Activated CD4-positive, alpha-beta memory T cell treated with anti-CD3 and anti-CD28 coated beads for 36 hours (primary cell): ENCODE data around the gene EGFL8. TPM values are rescaled to one million over a fixed set of nuclear protein-coding genes. Genes with fewer than 3 reads are reported as not detected.
"Not testable (repeated sequence)": the region's sequence is repeated elsewhere in the genome, so short reads cannot be mapped to it uniquely, and the experiment has no call there.

Experiments
- CTCF ChIA-PET: fragments of 350-600 bp; sonication (Branson Sonifier 250); formaldehyde crosslinking; loops from one replicate; lab custom pipeline; 2021; ENCODE audit warnings: antibody characterized with exemption, inconsistent platforms; lab: Charles Lee
- POLR2A ChIA-PET: fragments of 350-600 bp; sonication (Branson Sonifier 250); formaldehyde crosslinking; loops from one replicate; lab custom pipeline; 2021; ENCODE audit warnings: antibody characterized with exemption; lab: Charles Lee
- DNase-seq: peaks from one replicate; pipeline ENCODE4 v3.0.0-alpha.2; 2020
- H3K27ac Mint-ChIP-seq: one replicate; pipeline ENCODE4 v1.8.0; 2021; ENCODE audit warnings: mixed read lengths
- H3K27me3 Mint-ChIP-seq: one replicate; pipeline ENCODE4 v1.8.0; 2021; ENCODE audit warnings: mixed read lengths
- H3K36me3 Mint-ChIP-seq: one replicate; pipeline ENCODE4 v1.8.0; 2021; ENCODE audit warnings: mixed read lengths
- H3K4me1 Mint-ChIP-seq: one replicate; pipeline ENCODE4 v1.8.0; 2021; ENCODE audit warnings: low read depth, mixed read lengths
- H3K4me3 Mint-ChIP-seq: one replicate; pipeline ENCODE4 v1.8.0; 2021; ENCODE audit warnings: mild to moderate bottlenecking, mixed read lengths
- H3K9me3 Mint-ChIP-seq: one replicate; pipeline ENCODE4 v1.8.0; 2021; ENCODE audit warnings: mixed read lengths
- intact Hi-C: fragments of 100-400 bp; cut with micrococcal nuclease; formaldehyde crosslinking; loops from one replicate; pipeline ENCODE4 v1.15.1; 2023
- total RNA-seq, 2 experiments: library from RNA; stranded (reverse); gene quantifications; one replicate each; pipeline ENCODE4 v1.2.3, GENCODE V29; 2021

Gene EGFL8
- total RNA-seq, 2 experiments from 2014 or later, result 6.5 to 7.1 TPM

GRCh38 chr6:32128751-32129296 is 35.6 kb upstream of the EGFL8 start:
- H3K36me3 Mint-ChIP-seq, result peaks cover 16% of the 10 kb centered on the region
- H3K27me3 Mint-ChIP-seq, result no peaks in the 10 kb centered on the region
- intact Hi-C loops, result loop anchor here (1.0 kb wide), 6 partner anchors 19 to 465 kb away; partner anchors contain the start of genes GPANK1, PPT2, RNF5 and SKIC2
- H3K9me3 Mint-ChIP-seq, result no peaks in the 10 kb centered on the region
- ChIA-PET POLR2A (interaction anchor here (0.7 to 2.6 kb wide), 10 partner anchors 26 to 1360 kb away, joined by 3 to 16 read pairs (median 6); partner anchors contain the start of genes MSH5 and RNF5), CTCF (interaction anchor here (0.6 to 4.3 kb wide), 9 partner anchors 11 to 998 kb away, joined by 3 to 35 read pairs (median 3); no protein-coding TSS in a partner anchor)
- peak overlapping the region; percentile 99 for H3K4me3 Mint-ChIP-seq
- H3K4me1 Mint-ChIP-seq, result peaks cover 40% of the 10 kb centered on the region
- H3K27ac Mint-ChIP-seq, result peak overlapping the region; percentile 96
- DNase-seq, result no peak

GRCh38 chr6:32129297-32130088 is 34.9 kb upstream of the EGFL8 start:
- Mint-ChIP-seq H3K4me3 (peak overlapping the region; percentile 94), H3K27me3 (no peaks in the 10 kb centered on the region), H3K36me3 (peaks cover 9% of the 10 kb centered on the region), H3K9me3 (no peaks in the 10 kb centered on the region), H3K27ac (peak overlapping the region; percentile 88), H3K4me1 (peaks cover 35% of the 10 kb centered on the region)
- no peak for DNase-seq
- CTCF ChIA-PET, result interaction anchor here (0.7 to 4.3 kb wide), 10 partner anchors 11 to 82 kb away, joined by 3 to 35 read pairs (median 3); partner anchors contain the start of gene GPSM3
- intact Hi-C loops, result no loop called here
- POLR2A ChIA-PET, result interaction anchor here (0.8 to 2.6 kb wide), 4 partner anchors 25 to 66 kb away, joined by 3 to 16 read pairs (median 8); partner anchors contain the start of gene RNF5

DNA sequence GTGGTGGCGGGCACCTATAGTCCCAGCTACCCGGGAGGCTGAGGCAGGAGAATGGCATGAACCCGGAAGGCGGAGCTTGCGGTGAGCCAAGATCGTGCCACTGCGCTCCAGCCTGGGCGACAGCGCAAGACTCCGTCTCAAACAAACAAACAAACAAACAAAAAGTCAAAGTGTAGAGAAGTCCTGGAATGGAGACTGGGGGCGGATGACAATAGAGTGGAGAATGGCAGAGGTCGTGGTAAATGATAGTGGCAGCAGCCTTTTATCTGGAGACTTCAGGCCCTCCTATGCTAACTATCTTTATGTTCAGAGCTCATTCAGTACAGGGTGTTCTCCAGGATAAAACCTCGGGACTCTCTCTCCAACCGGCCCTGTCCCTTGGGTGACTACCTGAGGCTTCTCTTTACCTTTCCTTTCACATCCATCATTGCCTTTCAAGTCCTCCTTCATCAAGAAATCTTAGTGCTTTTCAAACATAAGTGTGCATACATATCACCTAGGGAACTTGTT is 32.9 kb upstream of the EGFL8 start:
- intact Hi-C loops, result no loop called here
- H3K27ac Mint-ChIP-seq, result no peak overlapping the region

GRCh38 chr6:32132110-32132509 is 32.3 kb upstream of the EGFL8 start:
- CTCF ChIA-PET, result no interaction called here
- intact Hi-C loops, result no loop called here
- no peaks in the 10 kb centered on the region for H3K9me3 Mint-ChIP-seq
- DNase-seq, result no peak
- H3K4me3 Mint-ChIP-seq, result no peak overlapping the region
- peaks cover 20% of the 10 kb centered on the region for H3K4me1 Mint-ChIP-seq
- H3K27ac Mint-ChIP-seq, result no peak overlapping the region
- no peaks in the 10 kb centered on the region for H3K36me3 Mint-ChIP-seq
- POLR2A ChIA-PET, result no interaction called here
- no peaks in the 10 kb centered on the region for H3K27me3 Mint-ChIP-seq

More for the DNA sequence above, 32.9 kb upstream of the EGFL8 start:
- Mint-ChIP-seq H3K36me3 (peaks cover 2% of the 10 kb centered on the region), H3K9me3 (no peaks in the 10 kb centered on the region), H3K27me3 (no peaks in the 10 kb centered on the region), H3K4me3 (no peak overlapping the region), H3K4me1 (peaks cover 25% of the 10 kb centered on the region)
- no peak for DNase-seq
- ChIA-PET POLR2A (interaction anchor here (2.6 kb wide), 1 partner anchor 23 kb away, joined by 6 read pairs; no protein-coding TSS in a partner anchor), CTCF (interaction anchor here (0.6 kb wide), 1 partner anchor 27 kb away, joined by 3 read pairs; no protein-coding TSS in a partner anchor)

DNA sequence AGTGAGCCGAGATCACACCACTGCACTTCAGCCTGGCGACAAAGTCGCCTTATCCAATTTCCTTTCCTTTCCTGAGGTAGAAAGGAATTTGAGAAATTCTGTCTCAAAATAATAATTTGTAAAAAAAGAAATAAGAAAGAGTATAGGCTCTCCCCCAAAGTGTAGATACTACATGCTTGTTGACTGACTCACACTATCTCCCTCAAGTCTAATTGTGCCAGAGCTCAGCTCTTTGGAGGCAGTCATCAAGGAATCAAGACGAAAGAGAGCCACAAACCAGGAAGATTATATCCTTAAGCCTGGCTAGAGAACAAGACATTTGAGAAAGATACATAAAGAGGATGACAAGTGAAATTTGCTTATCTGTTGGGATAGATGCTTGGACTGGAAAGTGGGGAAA is 30.6 kb upstream of the EGFL8 start:
- no peak overlapping the region for H3K4me3 Mint-ChIP-seq
- no peak for DNase-seq
- no peak overlapping the region for H3K27ac Mint-ChIP-seq
- peaks cover 10% of the 10 kb centered on the region for H3K4me1 Mint-ChIP-seq
- ChIA-PET POLR2A (interaction anchor here (0.6 kb wide), 1 partner anchor 796 kb away, joined by 3 read pairs; no protein-coding TSS in a partner anchor), CTCF (no interaction called here)
- intact Hi-C loops, result no loop called here
- H3K27me3 Mint-ChIP-seq, result no peaks in the 10 kb centered on the region
- no peaks in the 10 kb centered on the region for H3K36me3 Mint-ChIP-seq
- no peaks in the 10 kb centered on the region for H3K9me3 Mint-ChIP-seq

- no peaks in the 10 kb centered on the region for H3K9me3 Mint-ChIP-seq
- ChIA-PET POLR2A (no interaction called here), CTCF (no interaction called here)
- H3K36me3 Mint-ChIP-seq, result no peaks in the 10 kb centered on the region
- no peaks in the 10 kb centered on the region for H3K4me1 Mint-ChIP-seq
- no peaks in the 10 kb centered on the region for H3K27me3 Mint-ChIP-seq
- DNase-seq, result no peak
- intact Hi-C loops, result no loop called here
- H3K27ac Mint-ChIP-seq, result no peak overlapping the region
- H3K4me3 Mint-ChIP-seq, result no peak overlapping the region
Observed at GRCh38 chr6:32137454-32137853, 26.9 kb upstream of the EGFL8 start.

GRCh38 chr6:32139590-32139989 is 24.8 kb upstream of the EGFL8 start:
- CTCF ChIA-PET, result interaction anchor here (0.9 kb wide), 1 partner anchor 9 kb away, joined by 3 read pairs; no protein-coding TSS in a partner anchor
- no peaks in the 10 kb centered on the region for H3K9me3 Mint-ChIP-seq
- no peak overlapping the region for H3K4me3 Mint-ChIP-seq
- H3K27me3 Mint-ChIP-seq, result no peaks in the 10 kb centered on the region
- no peaks in the 10 kb centered on the region for H3K36me3 Mint-ChIP-seq
- POLR2A ChIA-PET, result no interaction called here
- intact Hi-C loops, result no loop called here
- no peak for DNase-seq
- no peak overlapping the region for H3K27ac Mint-ChIP-seq
- H3K4me1 Mint-ChIP-seq, result no peaks in the 10 kb centered on the region

DNA sequence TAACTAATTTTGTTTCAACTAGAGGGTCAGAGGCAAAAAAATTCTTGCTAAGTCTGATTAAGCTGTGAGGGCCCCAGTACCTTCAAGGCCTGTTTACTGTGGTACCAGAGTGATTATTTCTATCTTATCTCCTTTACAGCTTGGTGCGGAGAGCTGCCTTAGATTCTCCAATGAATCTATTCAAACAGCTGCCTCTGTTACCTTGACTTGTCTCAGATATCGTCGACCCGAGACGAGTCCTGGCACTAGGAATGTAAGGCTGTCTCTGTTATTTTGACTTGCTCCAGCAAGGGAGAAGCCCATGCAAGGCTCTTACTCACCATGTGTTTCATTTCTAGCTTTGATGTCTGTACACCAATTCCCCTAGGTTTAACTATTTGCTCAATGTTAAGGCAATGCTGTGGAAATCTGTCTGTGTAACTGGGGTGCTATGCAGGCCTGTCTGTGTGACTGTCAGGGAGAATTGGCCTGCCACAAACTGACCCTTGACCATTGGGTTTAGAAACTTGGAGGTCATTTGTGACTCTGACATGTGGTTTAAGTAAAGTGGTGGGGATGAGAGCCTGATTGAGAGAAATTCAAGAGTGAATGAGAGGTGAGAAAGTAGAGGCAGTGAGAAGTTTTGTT is 23.9 kb upstream of the EGFL8 start:
- CTCF ChIA-PET, result no interaction called here
- no peaks in the 10 kb centered on the region for H3K4me1 Mint-ChIP-seq

DNA sequence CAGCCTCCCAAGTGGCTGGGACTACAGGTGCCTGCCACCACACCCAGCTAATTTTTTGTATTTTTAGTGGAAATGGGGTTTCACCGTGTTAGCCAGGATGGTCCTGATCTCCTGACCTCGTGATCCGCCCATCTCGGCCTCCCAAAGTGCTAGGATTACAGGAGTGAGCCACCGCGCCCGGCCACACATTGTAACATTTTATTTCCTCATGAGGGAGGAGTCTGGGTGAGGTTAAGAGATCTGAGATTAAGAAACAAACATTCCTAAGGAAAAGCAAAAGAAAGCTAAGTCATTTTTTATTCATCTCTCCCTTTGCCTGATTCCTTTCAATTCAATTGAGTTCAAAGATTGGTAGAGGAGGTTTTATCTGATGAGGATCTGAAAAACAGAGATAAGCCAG is 20.2 kb upstream of the EGFL8 start:
- CTCF ChIA-PET, result interaction anchor here (1.1 kb wide), 2 partner anchors 15 to 25 kb away, joined by 3 read pairs; no protein-coding TSS in a partner anchor
- H3K36me3 Mint-ChIP-seq, H3K27ac Mint-ChIP-seq, H3K4me3 Mint-ChIP-seq, H3K9me3 Mint-ChIP-seq, DNase-seq, intact Hi-C loops, POLR2A ChIA-PET: not testable (repeated sequence)
- peaks cover 17% of the 10 kb centered on the region for H3K27me3 Mint-ChIP-seq
- H3K4me1 Mint-ChIP-seq, result peaks cover 10% of the 10 kb centered on the region

More for the DNA sequence above, 23.9 kb upstream of the EGFL8 start:
- Mint-ChIP-seq H3K9me3 (no peaks in the 10 kb centered on the region), H3K4me3 (no peak overlapping the region), H3K27me3 (no peaks in the 10 kb centered on the region), H3K27ac (no peak overlapping the region), H3K36me3 (no peaks in the 10 kb centered on the region)
- no peak for DNase-seq
- intact Hi-C loops, result no loop called here
- POLR2A ChIA-PET, result no interaction called here

DNA sequence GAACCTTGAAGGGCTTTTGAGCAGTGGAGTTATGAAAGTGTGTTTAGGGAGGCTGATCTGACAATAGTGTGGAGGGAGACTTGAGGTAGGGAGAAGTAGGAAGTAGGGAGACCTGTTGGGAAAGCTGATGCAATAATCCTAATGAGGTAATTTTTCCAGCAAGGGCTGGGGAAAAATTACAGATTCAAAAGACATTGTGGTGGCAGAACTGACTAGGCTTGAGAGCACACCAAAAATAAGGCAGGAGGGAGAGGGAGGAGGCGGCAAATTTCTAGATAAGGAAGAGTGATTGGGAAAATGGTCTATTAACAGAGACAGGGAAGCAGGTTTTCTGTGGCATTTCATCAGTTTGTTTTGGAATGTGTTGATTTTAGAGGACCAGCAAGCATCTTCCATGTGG is 18.1 kb upstream of the EGFL8 start:
- Mint-ChIP-seq H3K4me1 (peaks cover 15% of the 10 kb centered on the region), H3K9me3 (no peaks in the 10 kb centered on the region), H3K27ac (no peak overlapping the region), H3K4me3 (no peak overlapping the region), H3K36me3 (no peaks in the 10 kb centered on the region), H3K27me3 (peaks cover 29% of the 10 kb centered on the region)
- CTCF ChIA-PET, result no interaction called here
- POLR2A ChIA-PET, result interaction anchor here (0.5 kb wide), 1 partner anchor 48 kb away, joined by 3 read pairs; no protein-coding TSS in a partner anchor
- DNase-seq, result no peak
- intact Hi-C loops, result no loop called here

GRCh38 chr6:32146687-32147086 is 17.7 kb upstream of the EGFL8 start:
- intact Hi-C loops, result no loop called here
- POLR2A ChIA-PET, result interaction anchor here (0.5 kb wide), 1 partner anchor 48 kb away, joined by 3 read pairs; no protein-coding TSS in a partner anchor

More at GRCh38 chr6:32146687-32147086, 17.7 kb upstream of the EGFL8 start:
- H3K36me3 Mint-ChIP-seq, result no peaks in the 10 kb centered on the region
- peaks cover 17% of the 10 kb centered on the region for H3K4me1 Mint-ChIP-seq
- DNase-seq, result no peak
- H3K4me3 Mint-ChIP-seq, result no peak overlapping the region
- peaks cover 30% of the 10 kb centered on the region for H3K27me3 Mint-ChIP-seq
- no peak overlapping the region for H3K27ac Mint-ChIP-seq
- H3K9me3 Mint-ChIP-seq, result no peaks in the 10 kb centered on the region
- CTCF ChIA-PET, result no interaction called here
